CD4-positive, alpha-beta T cell treated with Interferon alpha-2 for 1 hour (primary cell): ENCODE measurements around the gene APC2.

ENCODE experiments used
- DNase-seq, 2 donors: peaks; one replicate each; pipeline ENCODE4 v3.0.0-alpha.2; 2020 to 2022

Gene APC2

GRCh38 chr19:1449467-1450442 is at the start of gene APC2:
APC2 (plus strand) TSS chr19:1450121; CDS start chr19:1453002, 2,881 bp downstream.
- DNase-seq: peak in 1 of 2 donors; percentile 41

GRCh38 chr19:1400281-1401137 is 49.4 kb upstream of the APC2 start:
- no peak for DNase-seq

- peak; percentile 49 to 67 for DNase-seq
Observed at GRCh38 chr19:1401138-1401888, 48.6 kb upstream of the APC2 start, which contains the start of gene GAMT. GAMT (minus strand) TSS chr19:1401542; CDS start chr19:1401476, 66 bp downstream.

GRCh38 chr19:1401889-1402217 is 48.1 kb upstream of the APC2 start:
- no peak for DNase-seq

GRCh38 chr19:1402411-1403070 is 47.4 kb upstream of the APC2 start:
- DNase-seq: no peak

GRCh38 chr19:1406774-1407527 is 43.0 kb upstream of the APC2 start:
- DNase-seq: peak; percentile 99 to 100

- peak in 1 of 2 donors; percentile 42 for DNase-seq
Observed at GRCh38 chr19:1407528-1408299, 42.2 kb upstream of the APC2 start, which contains the start of gene DAZAP1. DAZAP1 (plus strand) TSS chr19:1407586; CDS start chr19:1407774, 188 bp downstream.

GRCh38 chr19:1408300-1409203 is 41.4 kb upstream of the APC2 start:
- DNase-seq: peak; percentile 46 to 69

- no peak for DNase-seq
Observed at GRCh38 chr19:1409204-1410005, 40.5 kb upstream of the APC2 start.

GRCh38 chr19:1410136-1410786 is 39.7 kb upstream of the APC2 start:
- DNase-seq: peak in 1 of 2 donors; percentile 19

- no peak for DNase-seq
Observed at GRCh38 chr19:1410789-1411188, 39.1 kb upstream of the APC2 start.

- DNase-seq: peak; percentile 15 to 59
Observed at GRCh38 chr19:1411255-1412191, 38.4 kb upstream of the APC2 start.

GRCh38 chr19:1412323-1412923 is 37.5 kb upstream of the APC2 start:
- DNase-seq: no peak

GRCh38 chr19:1412995-1413800 is 36.7 kb upstream of the APC2 start:
- DNase-seq: peak in 1 of 2 donors; percentile 31
